NT2/D1 (cell line): ENCODE measurements around the gene LRRC36.

Experiments
- DNase-seq: peaks from one replicate; pipeline ENCODE4 v3.0.0-alpha.2; 2011; ENCODE audit warnings: low read depth, low spot score
- H3K27me3 ChIP-seq: 2 replicates; pipeline ENCODE4 v1.6.0; 2011; ENCODE audit warnings: mild to moderate bottlenecking; ENCODE audit not compliant: insufficient read length, insufficient read depth
- H3K36me3 ChIP-seq: 2 replicates; pipeline ENCODE4 v1.6.1; 2011; ENCODE audit warnings: mild to moderate bottlenecking, low read length, mixed read lengths; ENCODE audit not compliant: insufficient read depth, insufficient read length
- H3K4me1 ChIP-seq: 2 replicates; pipeline ENCODE4 v1.5.1; 2011; ENCODE audit not compliant: insufficient read depth, insufficient read length
- H3K4me3 ChIP-seq: 2 replicates; pipeline ENCODE4 v1.5.1; 2011; ENCODE audit warnings: low read depth; ENCODE audit not compliant: insufficient read length
- H3K9ac ChIP-seq: 2 replicates; pipeline ENCODE4 v1.6.0; 2011; ENCODE audit warnings: low read depth; ENCODE audit not compliant: insufficient read length
- H3K9me3 ChIP-seq: 2 replicates; pipeline ENCODE4 v1.5.1; 2011; ENCODE audit warnings: mild to moderate bottlenecking, low read length; ENCODE audit not compliant: insufficient read depth
- SUZ12 ChIP-seq: IDR thresholded peaks from 2 replicates; pipeline ENCODE4 v1.6.1; 2011; ENCODE audit not compliant: insufficient read length, insufficient read depth; ENCODE audit errors: extremely low read depth
- YY1 ChIP-seq: IDR thresholded peaks from 2 replicates; pipeline ENCODE4 v1.6.1; 2011; ENCODE audit not compliant: insufficient read length, insufficient read depth
- ZNF274 ChIP-seq: IDR thresholded peaks from 2 replicates; pipeline ENCODE4 v1.6.1; 2011; ENCODE audit warnings: mild to moderate bottlenecking, low read depth, low read length

The LRRC36 gene

DNA sequence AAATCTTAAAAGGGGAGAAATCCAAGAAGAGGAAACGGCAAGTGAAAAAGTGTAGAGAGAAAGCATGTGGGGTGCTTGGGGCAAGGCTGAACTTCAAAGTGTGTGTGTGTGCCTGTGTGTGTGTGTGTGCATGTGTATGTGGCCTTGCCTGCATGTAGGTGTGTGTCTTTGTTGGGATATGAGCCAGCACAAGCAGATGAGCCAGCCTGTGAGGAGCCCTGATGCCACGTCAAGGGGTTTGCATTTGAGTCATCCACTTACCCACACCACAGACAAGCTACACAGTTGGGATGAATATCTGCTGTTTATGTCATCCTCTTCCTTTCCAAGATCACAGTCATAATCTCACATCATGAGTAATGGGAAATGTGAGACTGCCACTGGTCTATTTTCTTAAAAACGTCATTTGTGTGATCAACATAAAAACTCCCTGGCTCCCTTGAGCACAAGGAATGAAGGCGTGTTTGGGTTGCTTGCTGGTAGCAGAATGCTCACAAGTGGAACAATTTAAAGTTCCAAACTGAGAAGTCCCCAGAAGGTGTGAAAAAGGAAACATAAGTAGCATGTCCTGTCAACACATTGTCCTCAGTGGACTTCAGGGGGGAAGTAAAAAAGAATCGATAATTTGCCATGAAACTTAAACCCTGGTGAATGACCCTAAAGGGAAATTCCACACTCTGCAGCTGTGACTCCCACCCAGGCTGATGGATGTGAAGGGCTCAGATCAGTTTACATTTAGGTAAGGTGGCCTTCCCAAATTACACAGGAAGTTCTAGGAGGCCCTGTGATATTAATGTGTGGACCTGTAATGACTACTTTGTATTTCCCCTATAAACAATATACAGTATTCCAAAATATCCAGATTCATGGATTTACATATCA, 14.8 kb upstream of the LRRC36 start:
- H3K4me1 ChIP-seq = no peaks in the 10 kb centered on the region
- no peak overlapping the region for H3K9ac ChIP-seq
- DNase-seq = no peak
- TF ChIP-seq ZNF274 = no peak
- no peak for TF ChIP-seq YY1
- no peaks in the 10 kb centered on the region for H3K9me3 ChIP-seq
- H3K27me3 ChIP-seq = no peaks in the 10 kb centered on the region
- no peak overlapping the region for H3K4me3 ChIP-seq
- no peaks in the 10 kb centered on the region for H3K36me3 ChIP-seq

DNA sequence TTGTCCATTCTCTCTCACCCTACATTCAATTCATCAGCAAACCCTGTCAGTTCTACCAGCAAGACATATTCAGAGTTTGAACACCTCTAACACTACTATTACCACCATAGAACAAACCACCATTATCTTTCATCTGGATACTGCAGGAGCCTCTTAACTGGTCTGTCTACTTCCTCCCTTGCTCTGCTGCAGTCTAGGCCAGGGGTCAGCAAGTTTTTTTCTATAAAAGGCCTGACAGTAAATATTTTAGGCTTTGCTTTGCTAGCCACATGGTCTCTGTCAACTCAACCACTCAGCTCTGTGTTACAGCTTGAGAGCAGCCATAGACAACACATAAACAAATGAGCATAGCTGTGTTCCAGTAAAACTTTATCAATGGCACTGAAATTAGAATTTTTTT, 13.9 kb upstream of the LRRC36 start:
- no peak overlapping the region for H3K4me3 ChIP-seq
- TF ChIP-seq ZNF274 = no peak
- H3K9ac ChIP-seq = no peak overlapping the region

DNA sequence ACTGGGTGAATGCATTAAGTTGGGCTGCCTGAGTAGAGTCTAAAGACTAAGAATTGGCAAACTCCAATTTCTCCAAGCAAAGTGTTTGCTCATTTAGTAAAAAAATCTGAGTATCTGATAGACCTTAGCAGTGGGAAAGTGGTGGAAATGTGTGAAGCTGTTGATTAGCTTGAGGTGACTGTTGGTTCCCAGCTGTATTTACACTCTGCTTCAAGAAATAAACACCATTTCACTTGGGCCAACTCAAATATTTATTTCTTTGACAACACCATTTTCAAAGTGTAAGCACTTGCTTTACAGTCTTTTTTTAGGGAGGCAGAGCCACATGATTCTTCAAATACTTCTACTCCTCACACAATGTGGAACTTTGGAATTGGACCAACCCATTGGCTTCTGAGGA, 8.8 kb upstream of the LRRC36 start:
- Histone ChIP-seq H3K9me3 (no peaks in the 10 kb centered on the region), H3K9ac (no peak overlapping the region), H3K4me3 (no peak overlapping the region), H3K36me3 (no peaks in the 10 kb centered on the region), H3K4me1 (no peaks in the 10 kb centered on the region), H3K27me3 (no peaks in the 10 kb centered on the region)
- no peak for TF ChIP-seq YY1
- TF ChIP-seq ZNF274 = no peak
- TF ChIP-seq SUZ12 = no peak
- DNase-seq = no peak

More for the DNA sequence above, 13.9 kb upstream of the LRRC36 start:
- no peaks in the 10 kb centered on the region for H3K36me3 ChIP-seq
- no peaks in the 10 kb centered on the region for H3K27me3 ChIP-seq
- no peaks in the 10 kb centered on the region for H3K4me1 ChIP-seq
- no peaks in the 10 kb centered on the region for H3K9me3 ChIP-seq
- DNase-seq = no peak

DNA sequence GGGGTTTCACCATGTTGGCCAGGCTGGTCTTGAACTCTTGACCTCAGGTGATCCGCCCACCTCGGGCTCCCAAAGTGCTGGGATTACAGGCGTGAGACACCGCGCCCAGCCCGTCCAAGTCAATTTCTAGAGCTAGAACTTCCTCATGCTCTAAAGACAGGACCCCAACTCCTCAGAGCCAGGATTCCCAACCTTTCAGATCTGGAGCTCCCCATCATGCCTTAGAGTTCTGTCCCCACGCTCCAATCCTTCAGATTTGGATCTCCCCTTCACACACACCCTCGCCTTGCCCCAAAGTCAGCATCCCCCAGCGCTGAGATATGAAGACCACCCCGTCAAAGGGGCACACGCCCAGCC, 522 bp upstream of the LRRC36 start:
- Histone ChIP-seq H3K27me3 (no peaks in the 10 kb centered on the region), H3K9me3 (no peaks in the 10 kb centered on the region), H3K36me3 (no peaks in the 10 kb centered on the region), H3K4me3 (peak overlapping the region; percentile 75), H3K9ac (peak overlapping the region; percentile 88), H3K4me1 (no peaks in the 10 kb centered on the region)
- TF ChIP-seq SUZ12 (no peak), ZNF274 (no peak), YY1 (no peak)
- no peak for DNase-seq

DNA sequence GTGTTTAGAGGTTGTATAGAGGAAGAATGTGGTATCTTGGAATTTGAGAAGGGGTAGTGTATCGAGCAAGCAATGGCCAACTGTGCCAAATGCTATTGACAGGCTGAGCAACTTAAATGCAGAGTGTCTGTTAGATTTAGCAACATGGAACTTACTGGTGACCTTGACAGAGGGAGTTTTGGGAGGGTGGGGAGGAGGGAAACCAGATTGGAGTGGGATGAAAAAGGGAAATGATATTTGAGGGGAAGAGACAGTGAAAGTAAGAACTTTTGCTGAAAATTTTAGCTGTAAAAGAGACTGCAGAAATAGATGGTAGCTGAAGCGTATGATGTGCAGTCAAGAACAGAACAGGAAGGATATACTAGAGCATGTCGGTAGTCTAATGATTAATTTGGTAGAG, 1.1 kb downstream of the LRRC36 start:
- Histone ChIP-seq H3K4me3 (no peak overlapping the region), H3K9me3 (no peaks in the 10 kb centered on the region), H3K36me3 (no peaks in the 10 kb centered on the region), H3K4me1 (no peaks in the 10 kb centered on the region), H3K27me3 (no peaks in the 10 kb centered on the region), H3K9ac (no peak overlapping the region)
- no peak for DNase-seq
- no peak for TF ChIP-seq YY1
- TF ChIP-seq ZNF274 = no peak
- no peak for TF ChIP-seq SUZ12

DNA sequence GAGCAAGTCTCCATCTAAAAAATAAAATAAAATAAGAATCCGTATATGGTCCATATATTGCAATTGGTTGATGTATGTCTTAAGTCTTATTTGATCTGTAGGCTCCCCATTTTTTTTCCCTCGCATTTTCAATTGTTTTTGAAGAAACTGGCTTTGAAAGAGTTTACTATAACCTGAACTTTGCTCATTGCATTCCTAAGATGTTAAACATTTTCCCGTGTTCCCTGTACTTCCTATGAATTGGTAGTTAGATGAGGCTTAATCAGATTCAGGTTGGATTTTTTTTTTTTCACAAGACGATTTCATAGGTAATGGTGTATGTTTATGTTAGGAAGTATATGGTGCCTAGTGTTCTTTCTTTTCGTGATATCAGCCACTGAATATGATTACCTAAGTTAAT, 3.3 kb downstream of the LRRC36 start:
- no peaks in the 10 kb centered on the region for H3K9me3 ChIP-seq
- no peak for DNase-seq
- no peaks in the 10 kb centered on the region for H3K27me3 ChIP-seq
- H3K4me3 ChIP-seq = no peak overlapping the region
- H3K36me3 ChIP-seq = no peaks in the 10 kb centered on the region
- no peak overlapping the region for H3K9ac ChIP-seq
- TF ChIP-seq SUZ12 = no peak
- TF ChIP-seq YY1 = no peak
- TF ChIP-seq ZNF274 = no peak
- no peaks in the 10 kb centered on the region for H3K4me1 ChIP-seq

DNA sequence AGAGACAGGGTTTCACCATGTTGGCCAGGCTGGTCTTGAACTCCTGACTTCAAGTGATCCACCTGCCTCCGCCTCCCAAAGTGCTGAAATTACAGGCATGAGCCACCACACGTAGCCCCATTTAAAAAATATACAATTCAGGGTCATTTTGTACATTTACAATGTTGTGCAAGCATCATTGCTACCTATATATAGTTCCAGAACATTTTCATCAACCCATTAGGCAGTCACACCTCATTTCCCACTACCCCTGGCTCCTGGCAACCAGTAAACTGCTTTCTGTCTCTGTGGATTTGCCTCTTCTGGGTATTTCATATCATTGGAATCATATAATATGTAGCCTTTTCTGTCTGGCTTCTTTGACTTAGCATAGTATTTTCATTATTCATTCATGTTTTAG, 6.7 kb downstream of the LRRC36 start:
- H3K9me3 ChIP-seq = no peaks in the 10 kb centered on the region; the same call in 1 of the 2 replicates
- no peak for TF ChIP-seq SUZ12
- TF ChIP-seq YY1 = no peak
- TF ChIP-seq ZNF274 = no peak

More for the DNA sequence above, 6.7 kb downstream of the LRRC36 start:
- no peak overlapping the region for H3K9ac ChIP-seq
- no peaks in the 10 kb centered on the region for H3K27me3 ChIP-seq
- H3K4me1 ChIP-seq = no peaks in the 10 kb centered on the region
- no peaks in the 10 kb centered on the region for H3K36me3 ChIP-seq
- no peak overlapping the region for H3K4me3 ChIP-seq
- DNase-seq = no peak
